Prostate gland (tissue), 2 donors: ENCODE results near the gene NOC2L. TPM values are rescaled to one million over a fixed set of nuclear protein-coding genes. Genes with fewer than 3 reads are reported as not detected.
"Not testable (repeated sequence)": the region's sequence is repeated elsewhere in the genome, so short reads cannot be mapped to it uniquely, and the experiment has no call there.

ENCODE experiments used
- DNase-seq: peaks from one replicate; pipeline ENCODE4 v3.0.0-alpha.2; 2019; ENCODE audit warnings: low spot score
- H3K27ac ChIP-seq, 2 donors: fragments of 200-600 bp; sonication (generic); 2 replicates each; pipeline ENCODE4 v1.5.1; 2017 to 2019
- H3K27me3 ChIP-seq: fragments of 200-600 bp; sonication (generic); replicated peaks from 2 replicates; pipeline ENCODE4 v1.5.1; 2019; ENCODE audit not compliant: insufficient read depth
- H3K36me3 ChIP-seq, 2 donors: fragments of 200-600 bp; sonication (generic); 1 replicate in 1 of 2; 2 replicates in 1 of 2; pipeline versions ENCODE4 v1.5.1 to v1.8.1; 2017 to 2019
- H3K4me1 ChIP-seq: fragments of 200-600 bp; sonication (generic); replicated peaks from 2 replicates; pipeline ENCODE4 v1.5.1; 2019
- H3K4me3 ChIP-seq, 2 donors: fragments of 200-600 bp; sonication (generic); 2 replicates each; pipeline ENCODE4 v1.5.1; 2017 to 2019
- H3K9me3 ChIP-seq: fragments of 200-600 bp; sonication (generic); 2 replicates; pipeline ENCODE4 v1.5.1; 2017
- CTCF ChIP-seq, 4 experiments: fragments of 200-600 bp in 2 of 4; fragments of 450-650 bp in 2 of 4; sonication (generic) in 2 of 4; IDR thresholded peaks; 1 replicate in 3 of 4; 2 replicates in 1 of 4; pipeline ENCODE4 v1.5.1; 2016 to 2019; ENCODE audit warnings: antibody characterized with exemption in 4 of 4, mild to moderate bottlenecking in 2 of 4, moderate library complexity in 2 of 4
- POLR2A ChIP-seq: fragments of 450-650 bp; IDR thresholded peaks from one replicate; pipeline ENCODE4 v1.6.1; 2016; ENCODE audit warnings: antibody characterized with exemption, mild to moderate bottlenecking
- POLR2AphosphoS5 ChIP-seq: sonication (generic); formaldehyde crosslinking; IDR thresholded peaks from one replicate; pipeline ENCODE4 v1.6.1; 2017; ENCODE audit warnings: antibody characterized with exemption
- WGBS: methylation state at CpG from one replicate; pipeline ENCODE4 v1.1.5; 2018; 5-methylcytosine and 5-hydroxymethylcytosine counted together
- intact Hi-C: fragments of 100-400 bp; cut with DNase I; formaldehyde crosslinking; loops from one replicate; pipeline ENCODE4 v1.14.2; 2022
- small RNA-seq, 2 donors: library from RNA; depleted of rRNA; stranded (forward); fragments of <200 nt; gene quantifications; one replicate each; pipeline ENCODE3, GENCODE V24; 2016
- total RNA-seq, 2 donors: library from RNA; depleted of rRNA; stranded (reverse); fragments of >200 nt; gene quantifications; one replicate each; pipeline ENCODE4 v1.1.0, GENCODE V29; 2016

Gene NOC2L
- total RNA-seq, 2 donors from 2014 or later = 43.2 to 65.5 TPM

- intact Hi-C loops = no loop called here
- no peaks in the 10 kb centered on the region for H3K27me3 ChIP-seq
Measured at GRCh38 chr1:901108-901859, 57.8 kb downstream of the NOC2L start.

GRCh38 chr1:899636-900317 is 59.3 kb downstream of the NOC2L start:
- TF ChIP-seq POLR2A (no peak), POLR2AphosphoS5 (no peak), CTCF (IDR thresholded peaks at IDR 0.05) (no peak)
- WGBS = 84% methylated on average over 8 of the region's 8 CpGs
- H3K9me3 ChIP-seq = no peaks in the 10 kb centered on the region
- no peak overlapping the region for H3K4me3 ChIP-seq
- no peaks in the 10 kb centered on the region for H3K27me3 ChIP-seq
- intact Hi-C loops = no loop called here
- H3K27ac ChIP-seq = no peak overlapping the region
- no peaks in the 10 kb centered on the region for H3K4me1 ChIP-seq
- no peaks in the 10 kb centered on the region for H3K36me3 ChIP-seq
- DNase-seq = no peak

More at GRCh38 chr1:901108-901859, 57.8 kb downstream of the NOC2L start:
- no peak for DNase-seq
- no peaks in the 10 kb centered on the region for H3K36me3 ChIP-seq
- no peak for TF ChIP-seq POLR2AphosphoS5
- TF ChIP-seq CTCF (IDR thresholded peaks at IDR 0.05) = no peak
- no peak for TF ChIP-seq POLR2A
- 72% methylated on average over 18 of the region's 18 CpGs for WGBS
- no peaks in the 10 kb centered on the region for H3K9me3 ChIP-seq
- no peaks in the 10 kb centered on the region for H3K4me1 ChIP-seq
- no peak overlapping the region for H3K27ac ChIP-seq
- no peak overlapping the region for H3K4me3 ChIP-seq

GRCh38 chr1:897951-898350 is 61.1 kb downstream of the NOC2L start:
- H3K27ac ChIP-seq, H3K36me3 ChIP-seq, H3K27me3 ChIP-seq, intact Hi-C loops, DNase-seq, H3K9me3 ChIP-seq, H3K4me1 ChIP-seq, H3K4me3 ChIP-seq: not testable (repeated sequence)
- WGBS = 76% methylated on average over 17 of the region's 17 CpGs

- no peaks in the 10 kb centered on the region for H3K9me3 ChIP-seq
- no peaks in the 10 kb centered on the region for H3K27me3 ChIP-seq
- no peaks in the 10 kb centered on the region for H3K4me1 ChIP-seq
- no peak overlapping the region for H3K4me3 ChIP-seq
- WGBS = 57% methylated on average over 8 of the region's 8 CpGs
- no peak for DNase-seq
- H3K36me3 ChIP-seq = no peaks in the 10 kb centered on the region
- no peak overlapping the region for H3K27ac ChIP-seq
- no peak for TF ChIP-seq POLR2AphosphoS5
- no peak for TF ChIP-seq POLR2A
- TF ChIP-seq CTCF (IDR thresholded peaks at IDR 0.05) = no peak
- intact Hi-C loops = no loop called here
Measured at GRCh38 chr1:897226-897625, 61.8 kb downstream of the NOC2L start.

Small RNA genes within 50 kb of the gene (small RNA-seq; reads per million reads assigned to genes)
- gene AL645608.3 (0 reads per million in 2 donors), gene AL645608.4 (0 reads per million in 2 donors)

Other genes with a start within 250 kb of the NOC2L start
- 10 to 100 TPM in 1 of 2 donors, 1 to 10 TPM in 1; 4.5 to 61.6 TPM for gene SAMD11, start 35.3 kb downstream of the NOC2L start, total RNA-seq
- 10 to 100 TPM; 10.9 to 24.5 TPM for gene KLHL17, start 1.3 kb upstream of the NOC2L start, total RNA-seq
- 1 to 10 TPM; 1.4 to 6.4 TPM for gene PLEKHN1, start 7.2 kb upstream of the NOC2L start, total RNA-seq
- 1 to 10 TPM in 1 of 2 donors, under 1 TPM in 1; 0.80 to 3.9 TPM for gene PERM1, start 22.8 kb upstream of the NOC2L start, total RNA-seq
- 10 to 100 TPM; 45.8 to 82.6 TPM for gene HES4, start 40.8 kb upstream of the NOC2L start, total RNA-seq
- gene ISG15, start 54.2 kb upstream of the NOC2L start, total RNA-seq = 10 to 100 TPM; 22.3 to 27.2 TPM
- 10 to 100 TPM; 87.7 to 92.4 TPM for gene AGRN, start 60.9 kb upstream of the NOC2L start, total RNA-seq
- gene RNF223, start 115.0 kb upstream of the NOC2L start, total RNA-seq = 1 to 10 TPM; 1.4 to 1.8 TPM
- gene C1orf159, start 156.8 kb upstream of the NOC2L start, total RNA-seq = 10 to 100 TPM; 20.0 to 26.4 TPM
- gene TTLL10, start 214.6 kb upstream of the NOC2L start, total RNA-seq = 1 to 10 TPM in 1 of 2 donors, under 1 TPM in 1; 0.77 to 7.3 TPM
- 1 to 10 TPM; 3.1 to 3.5 TPM for gene TNFRSF18, start 247.3 kb upstream of the NOC2L start, total RNA-seq